Activated CD4-positive, alpha-beta T cell treated with anti-CD3 and anti-CD28 coated beads, Interleukin-2, amount 10 ng/mL, durations not matched to agents 7 days and 5 days (primary cell): ENCODE data around the gene GDF10. TPM values are rescaled to one million over a fixed set of nuclear protein-coding genes. Genes with fewer than 3 reads are reported as not detected.

Source experiments
- CTCF ChIA-PET: fragments of 350-600 bp; sonication (Branson Sonifier 250); formaldehyde crosslinking; loops from one replicate; lab custom pipeline; 2021; ENCODE audit warnings: antibody characterized with exemption; lab: Charles Lee
- POLR2A ChIA-PET: fragments of 350-600 bp; sonication (Branson Sonifier 250); formaldehyde crosslinking; loops from one replicate; lab custom pipeline; 2021; ENCODE audit warnings: antibody characterized with exemption; lab: Charles Lee
- DNase-seq: peaks from one replicate; pipeline ENCODE4 v3.0.0-alpha.2; 2020
- H3K27ac Mint-ChIP-seq: one replicate; pipeline ENCODE4 v1.8.0; 2021; ENCODE audit warnings: mild to moderate bottlenecking, moderate library complexity, mixed read lengths
- H3K27me3 Mint-ChIP-seq: one replicate; pipeline ENCODE4 v1.8.0; 2021; ENCODE audit warnings: mixed read lengths
- H3K36me3 Mint-ChIP-seq: one replicate; pipeline ENCODE4 v1.8.0; 2021; ENCODE audit warnings: low read depth, mixed read lengths
- H3K4me1 Mint-ChIP-seq: one replicate; pipeline ENCODE4 v1.8.0; 2021; ENCODE audit warnings: mixed read lengths
- H3K4me3 Mint-ChIP-seq: one replicate; pipeline ENCODE4 v1.8.0; 2021; ENCODE audit warnings: mild to moderate bottlenecking, moderate library complexity, mixed read lengths
- H3K9me3 Mint-ChIP-seq: one replicate; pipeline ENCODE4 v1.8.0; 2021; ENCODE audit warnings: mixed read lengths
- total RNA-seq, 2 experiments: library from RNA; stranded (reverse); gene quantifications; one replicate each; pipeline ENCODE4 v1.2.3, GENCODE V29; 2021

Gene GDF10
- total RNA-seq, 2 experiments from 2014 or later = 0.08 TPM; not detected in 1

DNA sequence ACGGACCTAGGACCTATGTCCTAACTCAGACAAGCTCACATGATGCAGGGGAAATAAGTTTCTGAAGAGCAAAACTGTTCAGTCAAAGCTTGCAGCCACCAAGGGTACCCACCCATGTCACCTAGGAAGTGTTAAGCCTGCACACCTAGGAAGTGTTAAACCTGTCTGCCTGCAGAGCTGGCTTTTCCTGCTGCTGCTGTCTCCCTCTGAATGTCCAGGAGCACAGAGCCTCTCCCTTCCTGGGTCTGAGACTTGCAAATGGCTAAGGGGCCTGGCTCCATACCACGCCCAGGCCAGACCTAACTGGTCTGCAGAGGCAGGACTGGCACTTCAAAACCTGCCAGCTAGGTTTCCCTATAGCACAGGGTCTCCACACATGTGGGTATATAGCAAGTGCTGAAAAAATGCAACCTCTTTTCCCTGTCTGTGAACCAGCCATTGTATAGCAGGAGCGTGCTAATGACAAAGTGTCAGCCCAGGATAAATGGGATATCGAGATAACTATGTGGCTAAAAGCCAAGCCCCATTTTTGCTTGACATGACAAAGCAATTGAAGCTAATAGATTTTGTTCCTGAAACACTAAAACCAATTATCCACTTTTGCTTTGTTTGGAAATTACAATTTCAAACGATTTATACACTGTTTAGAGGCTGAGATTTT is 23.8 kb downstream of the GDF10 start:
- Mint-ChIP-seq H3K27ac (no peak overlapping the region), H3K9me3 (peaks cover 4% of the 10 kb centered on the region), H3K4me3 (no peak overlapping the region), H3K4me1 (no peaks in the 10 kb centered on the region), H3K36me3 (no peaks in the 10 kb centered on the region), H3K27me3 (no peaks in the 10 kb centered on the region)
- ChIA-PET POLR2A (no interaction called here), CTCF (interaction anchor here (0.8 kb wide), 1 partner anchor 328 kb away, joined by 3 read pairs; no protein-coding TSS in a partner anchor)
- DNase-seq = no peak

DNA sequence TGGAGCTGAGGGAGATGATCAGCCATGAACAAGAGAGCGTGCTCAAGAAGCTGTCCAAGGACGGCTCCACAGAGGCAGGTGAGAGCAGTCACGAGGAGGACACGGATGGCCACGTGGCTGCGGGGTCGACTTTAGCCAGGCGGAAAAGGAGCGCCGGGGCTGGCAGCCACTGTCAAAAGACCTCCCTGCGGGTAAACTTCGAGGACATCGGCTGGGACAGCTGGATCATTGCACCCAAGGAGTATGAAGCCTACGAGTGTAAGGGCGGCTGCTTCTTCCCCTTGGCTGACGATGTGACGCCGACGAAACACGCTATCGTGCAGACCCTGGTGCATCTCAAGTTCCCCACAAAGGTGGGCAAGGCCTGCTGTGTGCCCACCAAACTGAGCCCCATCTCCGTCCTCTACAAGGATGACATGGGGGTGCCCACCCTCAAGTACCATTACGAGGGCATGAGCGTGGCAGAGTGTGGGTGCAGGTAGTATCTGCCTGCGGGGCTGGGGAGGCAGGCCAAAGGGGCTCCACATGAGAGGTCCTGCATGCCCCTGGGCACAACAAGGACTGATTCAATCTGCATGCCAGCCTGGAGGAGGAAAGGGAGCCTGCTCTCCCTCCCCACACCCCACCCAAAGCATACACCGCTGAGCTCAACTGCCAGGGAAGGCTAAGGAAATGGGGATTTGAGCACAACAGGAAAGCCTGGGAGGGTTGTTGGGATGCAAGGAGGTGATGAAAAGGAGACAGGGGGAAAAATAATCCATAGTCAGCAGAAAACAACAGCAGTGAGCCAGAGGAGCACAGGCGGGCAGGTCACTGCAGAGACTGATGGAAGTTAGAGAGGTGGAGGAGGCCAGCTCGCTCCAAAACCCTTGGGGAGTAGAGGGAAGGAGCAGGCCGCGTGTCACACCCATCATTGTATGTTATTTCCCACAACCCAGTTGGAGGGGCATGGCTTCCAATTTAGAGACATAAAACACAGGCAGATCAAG is 25.6 kb downstream of the GDF10 start:
- Mint-ChIP-seq H3K27me3 (no peaks in the 10 kb centered on the region), H3K27ac (no peak overlapping the region), H3K9me3 (peaks cover 4% of the 10 kb centered on the region), H3K36me3 (no peaks in the 10 kb centered on the region), H3K4me1 (no peaks in the 10 kb centered on the region), H3K4me3 (no peak overlapping the region)
- POLR2A ChIA-PET = no interaction called here
- CTCF ChIA-PET = no interaction called here
- no peak for DNase-seq

DNA sequence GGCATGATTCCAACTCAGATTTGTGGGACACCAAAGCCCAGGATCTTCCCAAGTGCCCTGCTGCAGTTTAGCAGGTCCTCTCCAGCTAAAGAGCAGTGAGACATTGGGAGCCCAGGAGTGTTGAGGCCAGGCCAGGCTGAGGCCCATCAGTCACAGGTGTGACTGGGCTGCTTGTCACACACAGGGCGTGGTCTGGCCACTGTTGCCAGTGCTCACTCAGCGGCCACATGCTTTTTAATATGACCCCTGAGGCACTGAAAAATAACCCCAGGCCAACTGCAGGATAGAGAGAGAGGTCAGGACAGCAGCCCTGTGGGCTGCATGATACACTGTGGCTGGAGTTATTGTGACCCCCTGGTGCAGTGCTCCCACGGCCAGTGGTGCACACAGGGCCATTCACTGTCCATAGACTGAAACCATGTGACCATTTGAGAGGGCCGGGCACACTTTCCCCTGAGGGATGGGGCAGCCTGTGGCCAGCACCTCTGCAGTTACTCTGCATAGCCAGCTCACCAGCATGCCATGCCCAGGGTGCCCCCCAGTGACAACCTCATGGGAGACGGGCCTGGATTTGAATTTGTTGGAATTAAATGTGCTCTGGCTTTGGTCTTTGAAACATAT is 26.4 kb downstream of the GDF10 start:
- no peak overlapping the region for H3K27ac Mint-ChIP-seq
- no peaks in the 10 kb centered on the region for H3K4me1 Mint-ChIP-seq
- no peaks in the 10 kb centered on the region for H3K27me3 Mint-ChIP-seq
- H3K4me3 Mint-ChIP-seq = no peak overlapping the region
- peaks cover 4% of the 10 kb centered on the region for H3K9me3 Mint-ChIP-seq
- no peaks in the 10 kb centered on the region for H3K36me3 Mint-ChIP-seq
- ChIA-PET POLR2A (no interaction called here), CTCF (no interaction called here)
- no peak for DNase-seq

DNA sequence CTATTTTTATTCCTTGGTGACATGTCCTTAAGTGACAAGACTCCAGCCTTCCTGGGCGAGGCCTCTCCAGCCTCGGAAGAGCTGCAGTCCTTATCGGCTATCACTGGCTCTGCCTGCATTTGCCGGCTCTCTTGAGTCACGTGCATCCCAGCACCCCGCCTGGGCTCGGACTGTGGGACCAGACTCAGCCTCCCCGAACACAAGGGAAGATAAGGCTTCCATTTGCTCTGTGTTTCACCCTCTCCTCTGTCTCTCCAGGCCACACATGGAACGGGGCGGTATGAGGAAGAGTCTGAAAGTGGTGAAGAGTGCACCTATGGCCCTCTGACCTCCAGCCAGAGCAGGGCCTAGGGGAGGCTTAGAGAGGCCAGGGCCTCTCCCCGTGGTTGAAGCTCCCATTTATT is 26.9 kb downstream of the GDF10 start:
- H3K27me3 Mint-ChIP-seq = no peaks in the 10 kb centered on the region
- CTCF ChIA-PET = no interaction called here

DNA sequence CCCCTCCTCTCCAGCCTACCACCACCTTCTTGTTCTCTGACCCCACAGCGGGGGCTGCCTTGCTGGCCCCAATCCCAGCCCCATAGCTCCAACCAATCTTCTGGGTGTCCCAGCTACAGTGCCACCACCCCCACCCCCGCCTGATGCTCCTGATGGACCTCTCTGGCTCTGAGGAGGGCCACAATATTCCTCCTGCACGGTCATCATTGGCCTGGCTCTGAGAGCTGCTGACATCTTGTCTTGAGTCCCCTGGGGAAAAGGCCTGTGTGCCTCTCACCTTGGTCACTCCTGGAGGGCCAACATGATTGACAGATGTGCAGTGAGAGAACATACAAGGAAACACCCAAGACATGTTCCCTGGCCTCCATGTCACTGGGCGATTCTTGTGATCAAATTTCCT is 29.9 kb downstream of the GDF10 start:
- Mint-ChIP-seq H3K36me3 (no peaks in the 10 kb centered on the region), H3K4me3 (no peak overlapping the region), H3K4me1 (no peaks in the 10 kb centered on the region), H3K9me3 (peaks cover 4% of the 10 kb centered on the region), H3K27ac (no peak overlapping the region), H3K27me3 (no peaks in the 10 kb centered on the region)
- ChIA-PET CTCF (no interaction called here), POLR2A (no interaction called here)
- no peak for DNase-seq

More for the DNA sequence above, 26.9 kb downstream of the GDF10 start:
- H3K4me3 Mint-ChIP-seq = no peak overlapping the region
- H3K27ac Mint-ChIP-seq = no peak overlapping the region
- H3K9me3 Mint-ChIP-seq = peaks cover 4% of the 10 kb centered on the region
- no peaks in the 10 kb centered on the region for H3K36me3 Mint-ChIP-seq
- POLR2A ChIA-PET = no interaction called here
- DNase-seq = no peak
- H3K4me1 Mint-ChIP-seq = no peaks in the 10 kb centered on the region

DNA sequence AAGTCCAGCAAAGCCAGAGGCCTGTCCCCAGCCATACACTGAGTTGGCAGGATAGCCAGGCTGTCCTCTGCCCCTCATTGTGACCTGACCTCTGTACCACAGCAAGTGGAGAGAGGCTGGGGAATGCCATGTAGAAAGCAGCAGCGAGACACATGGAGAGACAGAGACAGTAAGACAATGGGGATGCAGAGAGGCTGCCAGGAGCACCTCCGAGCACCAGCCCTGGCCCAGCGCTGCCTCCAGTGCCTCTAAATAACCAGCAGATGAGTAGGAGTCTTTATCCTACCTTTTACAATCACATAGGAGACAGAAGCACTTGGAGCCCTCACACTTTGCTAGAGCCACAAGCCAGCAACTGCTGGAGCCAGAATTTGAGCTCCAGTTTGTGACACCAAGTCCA is 30.4 kb downstream of the GDF10 start:
- Mint-ChIP-seq H3K4me1 (no peaks in the 10 kb centered on the region), H3K36me3 (no peaks in the 10 kb centered on the region), H3K9me3 (peaks cover 4% of the 10 kb centered on the region), H3K27ac (no peak overlapping the region), H3K27me3 (no peaks in the 10 kb centered on the region), H3K4me3 (no peak overlapping the region)
- no peak for DNase-seq
- ChIA-PET CTCF (no interaction called here), POLR2A (no interaction called here)

DNA sequence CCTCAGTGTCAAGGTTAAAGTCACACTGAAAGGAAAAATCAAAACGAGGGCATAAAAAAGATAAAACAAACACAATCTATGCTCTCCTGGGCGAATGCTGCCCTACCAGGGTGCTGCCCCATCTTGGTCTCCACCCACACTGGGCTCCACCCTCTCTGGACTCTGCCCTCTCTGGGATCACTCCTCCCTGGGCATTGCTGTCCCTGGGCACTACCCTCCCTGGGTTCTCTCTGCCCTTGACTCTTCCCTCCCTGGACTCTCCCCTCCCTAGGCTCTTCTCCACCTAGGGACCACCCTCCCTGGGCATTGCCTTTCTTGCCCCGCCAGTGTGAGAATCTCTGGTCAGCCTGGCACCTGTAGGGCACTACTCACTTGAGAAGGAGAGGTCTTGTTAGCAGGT is 30.8 kb downstream of the GDF10 start:
- POLR2A ChIA-PET = no interaction called here
- Mint-ChIP-seq H3K36me3 (no peaks in the 10 kb centered on the region), H3K4me1 (no peaks in the 10 kb centered on the region), H3K4me3 (no peak overlapping the region), H3K9me3 (peaks cover 4% of the 10 kb centered on the region), H3K27me3 (no peaks in the 10 kb centered on the region), H3K27ac (no peak overlapping the region)
- CTCF ChIA-PET = no interaction called here
- DNase-seq = no peak

DNA sequence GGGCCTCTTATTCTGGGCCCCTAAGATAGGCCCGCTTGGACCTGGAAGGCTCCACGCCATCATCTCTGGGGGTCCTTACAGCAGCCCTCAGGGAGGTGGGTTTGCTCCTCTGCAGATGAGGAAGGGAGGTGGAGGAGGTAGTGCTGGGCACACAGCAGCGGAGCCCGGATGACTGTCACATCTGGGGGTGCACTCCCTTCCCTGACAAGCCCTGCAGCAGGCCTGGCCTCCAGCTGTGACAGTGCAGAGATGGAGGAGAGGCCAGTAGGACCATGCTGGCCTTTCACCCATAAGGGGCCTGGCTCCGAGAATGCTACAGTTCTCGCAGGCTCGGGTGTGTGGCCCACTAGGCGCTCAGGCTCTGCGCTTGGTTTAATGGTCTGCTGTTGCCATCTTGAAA is 31.5 kb downstream of the GDF10 start:
- Mint-ChIP-seq H3K27ac (no peak overlapping the region), H3K36me3 (no peaks in the 10 kb centered on the region), H3K4me3 (no peak overlapping the region), H3K9me3 (peaks cover 4% of the 10 kb centered on the region), H3K4me1 (no peaks in the 10 kb centered on the region), H3K27me3 (no peaks in the 10 kb centered on the region)
- no peak for DNase-seq
- POLR2A ChIA-PET = no interaction called here
- CTCF ChIA-PET = no interaction called here

DNA sequence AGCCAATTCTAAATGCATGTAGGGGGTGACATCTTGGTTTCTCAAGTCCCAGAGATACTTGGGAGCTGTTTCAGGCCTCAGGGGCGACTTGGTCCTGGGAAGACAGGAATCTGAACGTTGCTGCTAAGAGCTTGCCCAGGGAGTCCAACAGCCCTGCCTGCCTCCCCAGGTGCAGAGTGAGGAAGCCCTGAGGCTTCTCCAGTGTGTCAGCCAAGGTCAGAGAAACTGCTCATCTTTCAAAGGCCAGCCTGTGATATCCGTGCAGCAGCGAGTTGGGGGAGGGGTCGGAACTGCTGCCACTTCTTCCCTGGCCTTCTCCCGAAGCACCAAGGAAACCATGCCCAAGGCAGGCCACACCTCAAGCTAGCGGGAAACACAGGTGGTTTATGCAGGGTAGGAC is 32.0 kb downstream of the GDF10 start:
- no peak overlapping the region for H3K4me3 Mint-ChIP-seq
- peaks cover 4% of the 10 kb centered on the region for H3K9me3 Mint-ChIP-seq
- POLR2A ChIA-PET = no interaction called here
- no peaks in the 10 kb centered on the region for H3K27me3 Mint-ChIP-seq
- no peak overlapping the region for H3K27ac Mint-ChIP-seq
- H3K4me1 Mint-ChIP-seq = no peaks in the 10 kb centered on the region
- no peak for DNase-seq
- CTCF ChIA-PET = no interaction called here
- no peaks in the 10 kb centered on the region for H3K36me3 Mint-ChIP-seq

DNA sequence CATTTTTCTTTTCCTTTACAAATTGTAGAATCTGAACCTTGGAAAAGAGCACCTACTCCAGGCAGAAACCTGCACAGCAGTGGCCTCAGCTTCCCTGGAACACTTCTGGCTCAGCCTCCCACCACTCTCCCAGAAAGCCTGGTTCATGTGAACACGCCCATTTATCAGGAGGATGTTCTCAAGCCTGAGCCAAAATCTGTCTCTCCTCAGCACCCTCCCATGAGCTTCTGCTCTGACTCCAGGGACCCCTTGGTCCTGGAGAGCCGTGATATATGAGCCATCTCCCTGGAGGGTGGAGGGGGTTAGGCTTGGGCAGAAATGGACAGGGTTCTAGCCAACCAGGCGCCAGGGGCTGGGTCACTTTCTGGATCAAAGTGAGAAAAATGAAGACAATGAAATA is 32.4 kb downstream of the GDF10 start:
- Mint-ChIP-seq H3K4me3 (no peak overlapping the region), H3K27ac (no peak overlapping the region), H3K9me3 (peaks cover 4% of the 10 kb centered on the region), H3K36me3 (no peaks in the 10 kb centered on the region), H3K27me3 (no peaks in the 10 kb centered on the region), H3K4me1 (no peaks in the 10 kb centered on the region)
- no peak for DNase-seq
- CTCF ChIA-PET = no interaction called here
- POLR2A ChIA-PET = no interaction called here

DNA sequence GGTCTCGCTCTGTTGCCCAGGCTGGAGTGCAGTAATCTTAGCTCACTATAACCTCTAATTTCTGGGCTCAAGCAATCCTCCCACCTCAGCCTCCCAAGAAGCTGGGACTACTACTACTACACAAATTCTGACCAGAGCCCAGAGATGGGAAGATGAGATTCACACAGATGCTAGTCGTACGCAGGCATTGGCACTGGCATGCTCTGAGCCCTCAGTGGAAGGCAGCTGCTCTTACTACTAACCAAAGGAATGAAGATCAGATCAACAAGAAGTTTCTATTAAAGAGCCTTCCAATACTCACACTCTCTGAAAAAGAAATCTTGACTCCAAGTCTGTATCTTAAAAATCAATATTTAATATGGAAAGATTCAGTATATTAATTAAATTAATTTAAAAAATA is 32.9 kb downstream of the GDF10 start:
- Mint-ChIP-seq H3K4me3 (no peak overlapping the region), H3K4me1 (no peaks in the 10 kb centered on the region), H3K36me3 (no peaks in the 10 kb centered on the region), H3K27ac (no peak overlapping the region), H3K27me3 (no peaks in the 10 kb centered on the region), H3K9me3 (peaks cover 4% of the 10 kb centered on the region)
- DNase-seq = no peak
- POLR2A ChIA-PET = no interaction called here
- CTCF ChIA-PET = no interaction called here

DNA sequence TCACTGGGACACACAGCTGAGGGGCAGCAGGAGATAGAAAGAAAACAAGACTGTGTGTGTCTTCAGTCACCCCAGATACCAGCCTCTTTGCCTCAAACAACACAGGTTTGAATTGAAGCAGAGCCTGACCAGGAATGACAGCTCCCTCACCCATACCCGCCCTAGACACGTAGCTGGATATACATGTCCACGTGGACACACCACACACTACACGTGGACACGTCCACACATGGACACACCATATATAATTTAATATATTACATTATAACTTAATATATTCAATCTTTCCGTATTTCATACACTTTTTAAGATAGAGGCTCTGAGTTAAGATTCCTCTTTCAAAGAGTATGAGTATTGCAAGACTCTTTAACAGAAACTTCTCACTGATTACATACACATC is 33.5 kb downstream of the GDF10 start:
- Mint-ChIP-seq H3K27me3 (no peaks in the 10 kb centered on the region), H3K36me3 (no peaks in the 10 kb centered on the region), H3K4me3 (no peak overlapping the region), H3K4me1 (no peaks in the 10 kb centered on the region), H3K27ac (no peak overlapping the region), H3K9me3 (peaks cover 1% of the 10 kb centered on the region)
- POLR2A ChIA-PET = no interaction called here
- no peak for DNase-seq
- CTCF ChIA-PET = no interaction called here
